ENCODE data around the gene YPEL1.

- TF ChIP-seq GATA2 (IDR thresholded peaks at IDR 0.05; ENCODE audit: low read depth, low read length) (no peak), GATA3 (IDR thresholded peaks at IDR 0.05; ENCODE audit: low read depth, low read length) (no peak)
Observed at GRCh38 chr22:21752276-21752675, 16.7 kb upstream of the YPEL1 start.
